GM11168 (cell line): ENCODE measurements around the gene IL7R.
"Not testable (repeated sequence)": the region's sequence is repeated elsewhere in the genome, so short reads cannot be mapped to it uniquely, and the experiment has no call there.

Source experiments
- in situ Hi-C: fragments of 300-500 bp; cut with MboI; formaldehyde crosslinking; loops from one replicate; pipeline ENCODE4 v1.12.0; 2022; ENCODE audit warnings: low sequenced_read_pairs; ENCODE audit not compliant: unreplicated experiment

The IL7R gene

GRCh38 chr5:35863159-35863558, 6.5 kb downstream of the IL7R start:
- in situ Hi-C loops = no loop called here

- in situ Hi-C loops = no loop called here
Measured at GRCh38 chr5:35867998-35868397, 11.3 kb downstream of the IL7R start.

GRCh38 chr5:35869685-35870277, 13.1 kb downstream of the IL7R start:
- in situ Hi-C loops = no loop called here

- in situ Hi-C loops = no loop called here
Measured at GRCh38 chr5:35870605-35871004, 13.9 kb downstream of the IL7R start.

GRCh38 chr5:35876454-35876853, 19.8 kb downstream of the IL7R start:
- in situ Hi-C loops = no loop called here

- in situ Hi-C loops = no loop called here
Measured at GRCh38 chr5:35876922-35877321, 20.2 kb downstream of the IL7R start.

GRCh38 chr5:35877655-35878054, 21.0 kb downstream of the IL7R start:
- in situ Hi-C loops = no loop called here

- in situ Hi-C loops = no loop called here
Measured at GRCh38 chr5:35878079-35878478, 21.4 kb downstream of the IL7R start.

GRCh38 chr5:35879096-35879495, 22.4 kb downstream of the IL7R start:
- in situ Hi-C loops = no loop called here

- in situ Hi-C loops = no loop called here
Measured at GRCh38 chr5:35879649-35880048, 23.0 kb downstream of the IL7R start.

- in situ Hi-C loops = no loop called here
Measured at GRCh38 chr5:35880156-35880555, 23.5 kb downstream of the IL7R start.

GRCh38 chr5:35881758-35882157, 25.1 kb downstream of the IL7R start:
- in situ Hi-C loops = no loop called here

- in situ Hi-C loops = no loop called here
Measured at GRCh38 chr5:35884191-35884769, 27.6 kb downstream of the IL7R start.

- in situ Hi-C loops = no loop called here
Measured at GRCh38 chr5:35884773-35885172, 28.1 kb downstream of the IL7R start.

- in situ Hi-C loops = no loop called here
Measured at GRCh38 chr5:35886381-35886780, 29.7 kb downstream of the IL7R start.

GRCh38 chr5:35887321-35888100, 30.8 kb downstream of the IL7R start:
- in situ Hi-C loops = no loop called here

GRCh38 chr5:35890021-35891020, 33.6 kb downstream of the IL7R start:
- in situ Hi-C loops = no loop called here

- in situ Hi-C loops = not testable (repeated sequence)
Measured at GRCh38 chr5:35892799-35893198, 36.1 kb downstream of the IL7R start.

- in situ Hi-C loops = no loop called here
Measured at GRCh38 chr5:35894131-35894530, 37.4 kb downstream of the IL7R start.

- in situ Hi-C loops = no loop called here
Measured at GRCh38 chr5:35898952-35899660, 42.4 kb downstream of the IL7R start.
